ENCODE measurements around the gene KRTAP10-1. TPM values are rescaled to one million over a fixed set of nuclear protein-coding genes. Genes with fewer than 3 reads are reported as not detected.

The KRTAP10-1 gene
- total RNA-seq, 1 experiment from 2014 or later = not detected

DNA sequence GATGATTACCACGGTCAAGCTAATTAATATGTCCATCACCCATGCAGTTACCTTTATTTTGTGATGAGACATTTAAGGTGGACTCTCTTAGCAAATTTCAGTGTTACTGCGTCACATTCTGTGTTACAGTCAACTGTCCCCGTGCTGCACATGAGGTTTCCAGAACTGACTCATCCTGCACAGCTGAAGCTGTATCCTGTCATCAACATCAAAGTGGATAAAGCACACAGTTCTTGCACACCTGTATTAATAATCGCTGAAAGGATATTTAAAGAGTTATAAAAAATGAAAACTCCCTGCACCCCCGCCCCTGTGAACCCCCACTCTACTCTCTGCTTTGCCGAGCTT, 43.8 kb upstream of the KRTAP10-1 start:
- no peak overlapping the region for H3K4ac ChIP-seq (ENCODE audit: low read depth, low read length)
- no peak overlapping the region for H4K5ac ChIP-seq (ENCODE audit: insufficient read length, low read depth, low read length)
- H3K18ac ChIP-seq (ENCODE audit: insufficient read length, low read depth, low read length) = no peak overlapping the region
- no peaks in the 10 kb centered on the region for H4K20me1 ChIP-seq (ENCODE audit: control insufficient read depth, insufficient read depth, insufficient read length)
- no peak overlapping the region for H2AFZ ChIP-seq (ENCODE audit: low read length)
- H3K9me3 ChIP-seq (ENCODE audit: control insufficient read depth, low read depth, low read length) = no peaks in the 10 kb centered on the region
- H3K27ac ChIP-seq (ENCODE audit: insufficient read length, low read depth, low read length) = no peak overlapping the region
- H3K4me2 ChIP-seq (ENCODE audit: insufficient read depth, insufficient read length, low read length) = no peak overlapping the region
- no CpG with 5 or more reads among the region's 6 CpGs for WGBS (ENCODE audit: extremely low coverage, insufficient read length, low lambda C conversion rate)
- no peak overlapping the region for H3K27ac Mint-ChIP-seq
- H2AK5ac ChIP-seq (ENCODE audit: insufficient read length, low read length) = no peak overlapping the region
- H3K27me3 ChIP-seq (ENCODE audit: insufficient read depth, low read length) = no peaks in the 10 kb centered on the region
- H2BK120ac ChIP-seq (ENCODE audit: low read depth, low read length, poor library complexity, severe bottlenecking) = no peak overlapping the region
- H3K4me3 Mint-ChIP-seq = no peak overlapping the region
- no peak overlapping the region for H2BK20ac ChIP-seq (ENCODE audit: low read depth, low read length, poor library complexity, severe bottlenecking)
- H3K36me3 Mint-ChIP-seq (ENCODE audit: insufficient read depth in 1 of 3, low read depth in 3 of 3) = peaks cover 0 to 16% (median 0%) of the 10 kb centered on the region in 3 experiments; a peak in 5 of 7 replicates
- H2BK15ac ChIP-seq (ENCODE audit: low read depth, low read length) = no peak overlapping the region
- no peak overlapping the region for H4K91ac ChIP-seq (ENCODE audit: insufficient read length, low read depth, low read length)
- no peak overlapping the region for H3K9ac ChIP-seq (ENCODE audit: extremely low read depth, insufficient read length, low read length)
- H3K4me1 Mint-ChIP-seq = peaks cover 22 to 23% of the 10 kb centered on the region in 2 experiments
- no peaks in the 10 kb centered on the region for H3K79me2 ChIP-seq (ENCODE audit: insufficient read depth, low read length)
- no peak overlapping the region for H2BK5ac ChIP-seq (ENCODE audit: insufficient read length, low read length)
- H3K23me2 ChIP-seq (ENCODE audit: insufficient read length, low read depth, low read length, poor library complexity, severe bottlenecking) = no peaks in the 10 kb centered on the region
- H3K56ac ChIP-seq (ENCODE audit: insufficient read length, low read depth, low read length) = no peak overlapping the region
- no peak overlapping the region for H3T11ph ChIP-seq (ENCODE audit: low read length)
- H3K9me3 Mint-ChIP-seq = peaks cover 4 to 17% of the 10 kb centered on the region in 2 experiments
- no peaks in the 10 kb centered on the region for H3K4me1 ChIP-seq (ENCODE audit: insufficient read depth, low read length)
- H3K23ac ChIP-seq (ENCODE audit: insufficient read length, low read depth, low read length) = no peak overlapping the region
- TF ChIP-seq, protein P1, sequence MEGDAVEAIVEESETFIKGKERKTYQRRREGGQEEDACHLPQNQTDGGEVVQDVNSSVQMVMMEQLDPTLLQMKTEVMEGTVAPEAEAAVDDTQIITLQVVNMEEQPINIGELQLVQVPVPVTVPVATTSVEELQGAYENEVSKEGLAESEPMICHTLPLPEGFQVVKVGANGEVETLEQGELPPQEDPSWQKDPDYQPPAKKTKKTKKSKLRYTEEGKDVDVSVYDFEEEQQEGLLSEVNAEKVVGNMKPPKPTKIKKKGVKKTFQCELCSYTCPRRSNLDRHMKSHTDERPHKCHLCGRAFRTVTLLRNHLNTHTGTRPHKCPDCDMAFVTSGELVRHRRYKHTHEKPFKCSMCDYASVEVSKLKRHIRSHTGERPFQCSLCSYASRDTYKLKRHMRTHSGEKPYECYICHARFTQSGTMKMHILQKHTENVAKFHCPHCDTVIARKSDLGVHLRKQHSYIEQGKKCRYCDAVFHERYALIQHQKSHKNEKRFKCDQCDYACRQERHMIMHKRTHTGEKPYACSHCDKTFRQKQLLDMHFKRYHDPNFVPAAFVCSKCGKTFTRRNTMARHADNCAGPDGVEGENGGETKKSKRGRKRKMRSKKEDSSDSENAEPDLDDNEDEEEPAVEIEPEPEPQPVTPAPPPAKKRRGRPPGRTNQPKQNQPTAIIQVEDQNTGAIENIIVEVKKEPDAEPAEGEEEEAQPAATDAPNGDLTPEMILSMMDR (conservative IDR thresholded peaks at IDR 0.05) = no peak
- no peak overlapping the region for H2BK12ac ChIP-seq (ENCODE audit: insufficient read length, low read depth, low read length)
- no peak for DNase-seq
- H3K79me1 ChIP-seq (ENCODE audit: insufficient read depth, low read depth, low read length, poor library complexity, severe bottlenecking) = no peaks in the 10 kb centered on the region
- H3K27me3 Mint-ChIP-seq (ENCODE audit: low read depth) = peaks cover 18% of the 10 kb centered on the region
- H4K8ac ChIP-seq (replicated peaks; ENCODE audit: insufficient read length, low read depth, low read length) = no peak overlapping the region
- H3K14ac ChIP-seq (ENCODE audit: insufficient read depth, low read length) = no peak overlapping the region
